CD8-positive, alpha-beta memory T cell (primary cell): Measurements from ENCODE around the gene ROPN1B. TPM values are rescaled to one million over a fixed set of nuclear protein-coding genes. Genes with fewer than 3 reads are reported as not detected.

Experiments
- CTCF ChIA-PET: fragments of 350-600 bp; sonication (Branson Sonifier 250); formaldehyde crosslinking; loops from one replicate; lab custom pipeline; 2021; ENCODE audit warnings: antibody characterized with exemption; lab: Charles Lee
- POLR2A ChIA-PET: fragments of 350-600 bp; sonication (Branson Sonifier 250); formaldehyde crosslinking; loops from one replicate; lab custom pipeline; 2021; ENCODE audit warnings: antibody characterized with exemption; lab: Charles Lee
- DNase-seq, 5 donors: peaks; one replicate each; pipeline versions ENCODE4 v3.0.0 to v3.0.0-alpha.2; 2020 to 2022; ENCODE audit warnings: mixed read lengths in 1 of 5
- H3K27ac ChIP-seq: one replicate; pipeline ENCODE4 v1.7.0; 2013; ENCODE audit warnings: low read depth, mild to moderate bottlenecking, low read length, moderate library complexity
- H3K27me3 ChIP-seq: 2 replicates; pipeline ENCODE4 v1.7.0; 2013; ENCODE audit warnings: low read length, mild to moderate bottlenecking; ENCODE audit not compliant: insufficient read depth, poor library complexity, severe bottlenecking
- H3K36me3 ChIP-seq: 2 replicates; pipeline ENCODE4 v1.7.0; 2013; ENCODE audit warnings: mild to moderate bottlenecking, low read length, moderate library complexity; ENCODE audit not compliant: insufficient read depth
- H3K4me1 ChIP-seq: 2 replicates; pipeline ENCODE4 v1.7.0; 2013; ENCODE audit warnings: mild to moderate bottlenecking, low read length, moderate library complexity; ENCODE audit not compliant: insufficient read depth
- H3K4me3 ChIP-seq: 2 replicates; pipeline ENCODE4 v1.7.0; 2013; ENCODE audit warnings: mild to moderate bottlenecking, low read length
- H3K9me3 ChIP-seq: 2 replicates; pipeline ENCODE4 v1.7.0; 2013; ENCODE audit warnings: mild to moderate bottlenecking, low read length
- H3K27ac Mint-ChIP-seq, 8 donors: one replicate each; pipeline ENCODE4 v1.8.0; 2020 to 2021; ENCODE audit warnings: mixed read lengths in 8 of 8, mild to moderate bottlenecking in 6 of 8, inconsistent platforms in 3 of 8, moderate library complexity in 3 of 8
- H3K27me3 Mint-ChIP-seq, 2 donors: one replicate each; pipeline ENCODE4 v1.8.0; 2020 to 2021; ENCODE audit warnings: mixed read lengths in 2 of 2, mild to moderate bottlenecking in 1 of 2, moderate library complexity in 1 of 2
- H3K36me3 Mint-ChIP-seq, 3 donors: one replicate each; pipeline ENCODE4 v1.8.0; 2020 to 2021; ENCODE audit warnings: mixed read lengths in 3 of 3, inconsistent platforms in 1 of 3, mild to moderate bottlenecking in 1 of 3
- H3K4me1 Mint-ChIP-seq, 3 donors: one replicate each; pipeline ENCODE4 v1.8.0; 2020 to 2021; ENCODE audit warnings: mixed read lengths in 3 of 3, inconsistent platforms in 1 of 3, mild to moderate bottlenecking in 1 of 3
- H3K4me3 Mint-ChIP-seq, 7 donors: one replicate each; pipeline ENCODE4 v1.8.0; 2020 to 2021; ENCODE audit warnings: mixed read lengths in 7 of 7, mild to moderate bottlenecking in 6 of 7, moderate library complexity in 4 of 7, inconsistent platforms in 2 of 7
- H3K9me3 Mint-ChIP-seq, 5 donors: one replicate each; pipeline ENCODE4 v1.8.0; 2020 to 2022; ENCODE audit warnings: mixed read lengths in 5 of 5, mild to moderate bottlenecking in 3 of 5, moderate library complexity in 2 of 5, inconsistent platforms in 1 of 5
- polyA plus RNA-seq: library from polyadenylated mRNA; unstranded; fragments of 300-500 nt; fragmentation: Illumina TruSeq; gene quantifications from one replicate; pipeline ENCODE4 v1.2.3, GENCODE V29; 2021
- total RNA-seq, 2 experiments: library from RNA; stranded (reverse); gene quantifications; one replicate each; pipeline ENCODE4 v1.2.3, GENCODE V29; 2021

Gene ROPN1B
- total and polyA plus RNA-seq, 3 experiments from 2014 or later: not detected

DNA sequence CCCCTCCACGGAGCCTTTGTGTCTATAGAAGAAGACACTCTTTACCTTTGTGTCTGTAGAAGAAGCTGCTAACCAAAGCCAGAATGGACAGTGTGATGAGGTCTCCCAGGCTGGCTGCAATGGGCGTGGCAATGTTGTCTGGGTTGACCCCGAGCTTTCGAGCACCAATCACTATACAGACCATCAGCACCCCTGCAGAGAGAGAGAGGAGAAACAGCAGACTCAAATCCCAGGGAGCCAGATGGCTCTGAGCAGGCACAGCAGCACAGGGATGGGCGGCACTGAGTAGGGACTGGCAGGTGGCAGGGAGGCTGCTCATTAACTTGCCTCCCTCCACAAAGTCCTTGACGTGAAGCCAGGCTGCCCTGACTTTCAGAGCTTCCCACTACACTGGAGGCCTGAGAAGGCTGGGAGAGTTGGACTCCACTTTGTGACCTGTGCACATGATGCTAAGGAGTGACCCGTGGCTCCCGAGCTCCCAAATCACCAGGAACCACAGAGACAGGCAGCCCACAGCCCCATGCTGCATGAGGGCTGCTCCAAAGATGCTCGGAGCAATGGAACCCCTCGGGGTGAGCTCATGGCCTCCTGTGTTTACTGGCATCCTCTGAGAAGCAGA lies 53.9 kb downstream of the ROPN1B start:
- Mint-ChIP-seq H3K36me3 (peaks cover 7 to 76% (median 18%) of the 10 kb centered on the region in 3 donors), H3K27me3 (peaks cover 0 to 2% of the 10 kb centered on the region in 2 donors), H3K4me3 (no peak overlapping the region), H3K27ac (peak overlapping the region in 3 of 8 donors; percentile 9 to 55 (median 33)), H3K4me1 (peaks cover 18 to 26% (median 22%) of the 10 kb centered on the region in 3 donors), H3K9me3 (peaks cover 0 to 3% (median 3%) of the 10 kb centered on the region in 5 donors)
- Histone ChIP-seq H3K36me3 (no peaks in the 10 kb centered on the region), H3K4me1 (peaks cover 6% of the 10 kb centered on the region), H3K9me3 (no peaks in the 10 kb centered on the region), H3K4me3 (no peak overlapping the region), H3K27ac (no peak overlapping the region), H3K27me3 (no peaks in the 10 kb centered on the region)
- ChIA-PET CTCF (no interaction called here), POLR2A (no interaction called here)
- DNase-seq: no peak

DNA sequence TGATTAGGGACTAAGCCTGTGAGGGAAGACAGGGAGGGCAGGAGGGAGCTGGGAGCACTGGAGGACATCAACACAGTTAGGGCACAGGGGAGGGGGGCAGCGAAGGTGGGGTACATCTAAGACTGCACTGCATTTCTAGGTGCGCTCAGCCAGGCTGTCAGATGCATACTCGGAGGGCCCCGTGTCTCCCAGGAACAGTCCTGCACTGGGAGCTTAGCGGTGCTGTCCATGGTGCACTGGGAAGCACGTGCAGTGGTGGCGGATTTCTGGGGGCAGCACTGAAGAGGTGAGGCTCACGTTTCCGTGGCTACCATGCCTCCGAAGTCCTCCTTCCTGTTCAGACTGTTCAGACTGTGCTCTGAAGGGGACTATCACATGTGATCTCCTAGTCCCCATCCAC lies 54.4 kb downstream of the ROPN1B start:
- Mint-ChIP-seq H3K27me3 (peaks cover 0 to 2% of the 10 kb centered on the region in 2 donors), H3K36me3 (peaks cover 10 to 77% (median 18%) of the 10 kb centered on the region in 3 donors), H3K27ac (peak overlapping the region in 2 of 8 donors; percentile 14 to 55), H3K4me3 (no peak overlapping the region), H3K9me3 (peaks cover 0 to 3% (median 3%) of the 10 kb centered on the region in 5 donors), H3K4me1 (peaks cover 18 to 26% (median 22%) of the 10 kb centered on the region in 3 donors)
- CTCF ChIA-PET: no interaction called here
- no peaks in the 10 kb centered on the region for H3K36me3 ChIP-seq
- H3K4me3 ChIP-seq: no peak overlapping the region
- H3K27ac ChIP-seq: no peak overlapping the region
- POLR2A ChIA-PET: no interaction called here
- no peaks in the 10 kb centered on the region for H3K27me3 ChIP-seq
- no peak for DNase-seq
- H3K9me3 ChIP-seq: no peaks in the 10 kb centered on the region
- peaks cover 6% of the 10 kb centered on the region for H3K4me1 ChIP-seq

DNA sequence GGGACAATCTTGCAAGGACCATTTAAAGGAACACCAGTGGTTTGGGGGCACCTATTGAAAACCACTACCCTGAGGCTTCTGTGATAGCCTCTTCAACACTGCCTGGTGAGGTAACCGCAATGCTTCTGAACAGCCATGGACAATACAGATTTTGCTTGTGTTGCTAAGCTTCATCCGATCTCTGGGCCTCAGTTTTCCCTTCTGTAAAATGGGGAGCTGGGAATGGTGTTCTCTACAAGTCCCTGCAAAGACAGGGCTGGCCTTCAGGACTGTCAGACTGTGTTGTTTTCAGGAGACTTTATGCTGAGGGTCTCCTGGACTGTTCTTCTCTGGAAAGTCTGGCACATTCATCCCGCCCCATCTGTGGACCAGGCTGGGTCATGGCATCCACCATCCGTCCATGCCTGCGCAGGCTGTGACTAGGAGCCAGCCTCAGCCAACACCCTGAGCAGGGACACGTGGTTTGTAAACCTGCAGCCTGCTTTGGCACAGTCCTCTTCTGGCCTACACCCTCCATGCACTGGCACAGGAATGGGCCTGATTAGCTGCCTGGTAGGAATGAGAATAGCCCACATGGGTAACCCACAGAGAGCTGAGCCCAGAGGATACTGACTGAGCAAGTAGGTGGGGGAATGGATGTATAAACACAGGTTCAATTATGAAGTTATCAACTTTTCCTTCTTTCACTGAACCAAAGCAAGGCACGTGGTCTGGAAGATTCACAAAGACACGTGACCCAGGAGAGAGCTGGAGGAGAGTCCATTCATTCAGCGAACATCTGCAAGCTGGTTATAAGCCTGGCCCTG lies 55.3 kb downstream of the ROPN1B start:
- Mint-ChIP-seq H3K4me3 (no peak overlapping the region), H3K36me3 (peaks cover 18 to 83% (median 22%) of the 10 kb centered on the region in 3 donors), H3K27me3 (peaks cover 0 to 2% of the 10 kb centered on the region in 2 donors), H3K9me3 (peaks cover 0 to 7% (median 3%) of the 10 kb centered on the region in 5 donors), H3K4me1 (peaks cover 18 to 26% (median 22%) of the 10 kb centered on the region in 3 donors), H3K27ac (peak overlapping the region in 1 of 8 donors; percentile 3)
- Histone ChIP-seq H3K27ac (no peak overlapping the region), H3K4me1 (peaks cover 6% of the 10 kb centered on the region), H3K36me3 (no peaks in the 10 kb centered on the region), H3K9me3 (no peaks in the 10 kb centered on the region), H3K27me3 (no peaks in the 10 kb centered on the region), H3K4me3 (no peak overlapping the region)
- ChIA-PET CTCF (no interaction called here), POLR2A (no interaction called here)
- no peak for DNase-seq

GRCh38 chr3:126025116-126025729 lies 56.2 kb downstream of the ROPN1B start:
- H3K27me3 ChIP-seq: no peaks in the 10 kb centered on the region
- H3K9me3 ChIP-seq: no peaks in the 10 kb centered on the region
- H3K4me1 Mint-ChIP-seq: peaks cover 18 to 26% (median 22%) of the 10 kb centered on the region in 3 donors
- H3K27ac Mint-ChIP-seq: peak overlapping the region in 6 of 8 donors; percentile 13 to 77 (median 48)
- no peak overlapping the region for H3K4me3 ChIP-seq
- H3K36me3 Mint-ChIP-seq: peaks cover 23 to 84% (median 23%) of the 10 kb centered on the region in 3 donors
- H3K27ac ChIP-seq: no peak overlapping the region
- H3K9me3 Mint-ChIP-seq: peaks cover 0 to 10% (median 7%) of the 10 kb centered on the region in 5 donors
- POLR2A ChIA-PET: no interaction called here
- H3K4me3 Mint-ChIP-seq: peak overlapping the region in 1 of 7 donors; percentile 66
- no peaks in the 10 kb centered on the region for H3K36me3 ChIP-seq
- H3K4me1 ChIP-seq: peaks cover 6% of the 10 kb centered on the region
- H3K27me3 Mint-ChIP-seq: peaks cover 0 to 2% of the 10 kb centered on the region in 2 donors
- CTCF ChIA-PET: no interaction called here
- no peak for DNase-seq

DNA sequence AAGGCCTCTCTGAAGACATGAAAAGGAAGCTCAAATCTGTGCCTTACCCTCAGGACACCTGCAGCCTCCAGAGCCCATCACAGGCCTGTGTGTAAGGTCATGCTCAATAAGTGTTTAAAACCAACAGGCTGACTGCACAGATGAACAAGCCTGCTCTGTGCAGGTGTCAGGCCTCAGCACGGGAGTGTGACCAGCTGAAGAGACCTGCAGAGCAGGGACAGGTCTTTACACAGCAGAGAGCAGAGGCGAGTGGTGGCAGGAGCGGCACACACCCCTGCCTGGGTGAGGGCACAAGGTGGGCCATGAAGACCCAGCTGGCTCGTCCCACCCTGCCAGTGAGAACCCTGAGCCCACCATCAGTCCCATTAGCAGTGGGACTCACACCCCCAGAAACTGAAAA lies 56.9 kb downstream of the ROPN1B start:
- POLR2A ChIA-PET: no interaction called here
- H3K27me3 ChIP-seq: no peaks in the 10 kb centered on the region
- peak overlapping the region in 7 of 8 donors; percentile 16 to 88 (median 79) for H3K27ac Mint-ChIP-seq
- H3K4me1 Mint-ChIP-seq: peaks cover 18 to 26% (median 22%) of the 10 kb centered on the region in 3 donors
- no peaks in the 10 kb centered on the region for H3K9me3 ChIP-seq
- CTCF ChIA-PET: no interaction called here
- H3K4me3 Mint-ChIP-seq: peak overlapping the region in 2 of 7 donors; percentile 66 to 72
- H3K4me3 ChIP-seq: no peak overlapping the region
- H3K36me3 Mint-ChIP-seq: peaks cover 21 to 84% (median 27%) of the 10 kb centered on the region in 3 donors
- peaks cover 0 to 10% (median 7%) of the 10 kb centered on the region in 5 donors for H3K9me3 Mint-ChIP-seq
- H3K27ac ChIP-seq: peak overlapping the region; percentile 24
- H3K27me3 Mint-ChIP-seq: peaks cover 0 to 2% of the 10 kb centered on the region in 2 donors
- no peak for DNase-seq
- H3K4me1 ChIP-seq: peaks cover 6% of the 10 kb centered on the region
- H3K36me3 ChIP-seq: no peaks in the 10 kb centered on the region

- H3K27ac Mint-ChIP-seq: peak overlapping the region; percentile 16 to 97 (median 84)
- no peak for DNase-seq
Observed at GRCh38 chr3:126026277-126026751, 57.3 kb downstream of the ROPN1B start.

GRCh38 chr3:126026761-126027160 lies 57.8 kb downstream of the ROPN1B start:
- Mint-ChIP-seq H3K4me1 (peaks cover 18 to 26% (median 22%) of the 10 kb centered on the region in 3 donors), H3K9me3 (peaks cover 0 to 10% (median 7%) of the 10 kb centered on the region in 5 donors), H3K27me3 (peaks cover 0 to 2% of the 10 kb centered on the region in 2 donors), H3K4me3 (peak overlapping the region in 5 of 7 donors; percentile 32 to 73 (median 44)), H3K27ac (peak overlapping the region; percentile 16 to 97 (median 84)), H3K36me3 (peaks cover 24 to 83% (median 29%) of the 10 kb centered on the region in 3 donors)
- Histone ChIP-seq H3K4me3 (no peak overlapping the region), H3K27ac (no peak overlapping the region), H3K27me3 (no peaks in the 10 kb centered on the region), H3K36me3 (no peaks in the 10 kb centered on the region), H3K9me3 (no peaks in the 10 kb centered on the region), H3K4me1 (peaks cover 6% of the 10 kb centered on the region)
- no peak for DNase-seq
- ChIA-PET POLR2A (no interaction called here), CTCF (no interaction called here)

More at GRCh38 chr3:126026277-126026751, 57.3 kb downstream of the ROPN1B start:
- Mint-ChIP-seq H3K4me1 (peaks cover 18 to 26% (median 22%) of the 10 kb centered on the region in 3 donors), H3K27me3 (peaks cover 0 to 2% of the 10 kb centered on the region in 2 donors), H3K36me3 (peaks cover 21 to 82% (median 27%) of the 10 kb centered on the region in 3 donors), H3K9me3 (peaks cover 0 to 10% (median 7%) of the 10 kb centered on the region in 5 donors), H3K4me3 (peak overlapping the region in 5 of 7 donors; percentile 19 to 73 (median 44))
- no peaks in the 10 kb centered on the region for H3K27me3 ChIP-seq
- peaks cover 6% of the 10 kb centered on the region for H3K4me1 ChIP-seq
- POLR2A ChIA-PET: no interaction called here
- H3K9me3 ChIP-seq: no peaks in the 10 kb centered on the region
- CTCF ChIA-PET: no interaction called here
- H3K4me3 ChIP-seq: no peak overlapping the region
- H3K27ac ChIP-seq: peak overlapping the region; percentile 24
- no peaks in the 10 kb centered on the region for H3K36me3 ChIP-seq
